Measurements from ENCODE around the gene ERF. TPM values are rescaled to one million over a fixed set of nuclear protein-coding genes. Genes with fewer than 3 reads are reported as not detected.

Gene ERF
- total and polyA plus RNA-seq, 2 of the 8 experiments (the other 6 are each of a cell fraction or from before 2014, with no cell fraction given) = 43.7 to 62.7 TPM

DNA sequence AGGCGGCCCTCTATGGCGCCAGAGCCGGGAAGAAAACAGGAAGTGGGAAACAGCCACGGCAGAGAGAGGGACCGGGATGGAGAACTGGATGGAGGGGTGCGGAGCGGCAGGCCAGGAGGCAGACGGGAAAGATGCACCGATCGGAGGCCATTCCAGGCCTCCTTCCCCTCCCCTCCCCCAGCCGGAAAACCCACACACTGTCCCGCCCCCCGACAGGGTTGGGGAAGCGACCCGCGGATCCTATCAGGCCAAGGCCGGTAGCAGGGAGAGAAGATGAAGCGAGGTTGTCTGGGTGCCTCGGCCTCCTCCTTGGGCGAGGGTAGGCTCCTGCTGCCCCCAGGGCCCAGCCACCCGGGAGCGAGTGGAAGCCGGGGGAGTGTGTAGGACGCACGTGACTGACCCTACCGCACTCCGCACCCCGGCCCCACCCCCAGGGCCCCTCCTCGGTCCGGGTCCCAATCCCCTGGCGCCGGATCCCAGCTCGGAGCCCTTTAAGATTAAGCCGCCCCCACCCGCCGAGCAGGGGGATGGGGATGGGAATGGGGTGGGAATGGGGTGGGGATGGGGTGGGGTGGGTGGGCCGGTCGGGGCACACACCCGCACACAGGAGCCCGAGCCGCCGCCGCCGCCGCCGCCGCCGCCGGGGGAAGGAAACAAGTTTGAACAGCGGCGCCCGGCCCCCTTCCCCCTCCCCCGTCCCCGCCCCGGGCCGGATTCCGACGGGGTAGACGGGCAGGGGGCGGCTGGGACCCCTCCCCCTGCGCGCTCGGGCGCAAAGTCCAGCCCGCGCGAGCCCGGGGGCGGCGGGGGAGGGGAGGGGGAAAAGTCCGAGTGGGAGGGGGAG, 1.5 kb downstream of the ERF start (continued):
- TF ChIP-seq CTBP2 (IDR thresholded peaks at IDR 0.05; ENCODE audit: borderline replicate concordance, insufficient read depth, insufficient read length, low read length) (no peak), JUND (IDR thresholded peaks at IDR 0.05; ENCODE audit: low read length) (no peak), RAD21 (IDR thresholded peaks at IDR 0.05 in 1 of 2, conservative IDR thresholded peaks at IDR 0.05 in 1 of 2; ENCODE audit: low read depth in 2 of 2, low read length in 2 of 2) (no peak), MAFK (IDR thresholded peaks at IDR 0.05; ENCODE audit: low read depth, low read length) (no peak), NRF1 (IDR thresholded peaks at IDR 0.05; ENCODE audit: low read depth, low read length) (no peak), RFX5 (IDR thresholded peaks at IDR 0.05; ENCODE audit: borderline replicate concordance, low read depth, low read length) (no peak), CHD2 (IDR thresholded peaks at IDR 0.05; ENCODE audit: low read length) (no peak), BCL11A (IDR thresholded peaks at IDR 0.05; ENCODE audit: low read depth in 2 of 2, low read length in 2 of 2) (no peak), NANOG (IDR thresholded peaks at IDR 0.05; ENCODE audit: insufficient read depth, low read depth, low read length, poor library complexity, severe bottlenecking) (no peak), KDM1A (IDR thresholded peaks at IDR 0.05; ENCODE audit: borderline replicate concordance, low read length) (no peak), TAF1 (IDR thresholded peaks at IDR 0.05; ENCODE audit: low read depth, low read length) (0 out of 2 replicates have a peak, but pooled peaks have one; percentile 54), RBBP5 (IDR thresholded peaks at IDR 0.05; ENCODE audit: borderline replicate concordance, low read depth, low read length) (peak; percentile 46; the same call in 1 of the 2 replicates), EP300 (IDR thresholded peaks at IDR 0.05; ENCODE audit: borderline replicate concordance in 1 of 2, low read depth in 2 of 2, low read length in 2 of 2) (no peak), POLR2AphosphoS5 (IDR thresholded peaks at IDR 0.05; ENCODE audit: low read depth, low read length) (peak; percentile 73), SUZ12 (IDR thresholded peaks at IDR 0.05; ENCODE audit: low read length) (no peak), YY1 (IDR thresholded peaks at IDR 0.05; ENCODE audit: low read depth, low read length) (no peak), CBX8 (IDR thresholded peaks at IDR 0.05; ENCODE audit: borderline replicate concordance, low read depth, low read length) (no peak)
- TF ChIP-seq, protein P1, sequence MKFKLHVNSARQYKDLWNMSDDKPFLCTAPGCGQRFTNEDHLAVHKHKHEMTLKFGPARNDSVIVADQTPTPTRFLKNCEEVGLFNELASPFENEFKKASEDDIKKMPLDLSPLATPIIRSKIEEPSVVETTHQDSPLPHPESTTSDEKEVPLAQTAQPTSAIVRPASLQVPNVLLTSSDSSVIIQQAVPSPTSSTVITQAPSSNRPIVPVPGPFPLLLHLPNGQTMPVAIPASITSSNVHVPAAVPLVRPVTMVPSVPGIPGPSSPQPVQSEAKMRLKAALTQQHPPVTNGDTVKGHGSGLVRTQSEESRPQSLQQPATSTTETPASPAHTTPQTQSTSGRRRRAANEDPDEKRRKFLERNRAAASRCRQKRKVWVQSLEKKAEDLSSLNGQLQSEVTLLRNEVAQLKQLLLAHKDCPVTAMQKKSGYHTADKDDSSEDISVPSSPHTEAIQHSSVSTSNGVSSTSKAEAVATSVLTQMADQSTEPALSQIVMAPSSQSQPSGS (IDR thresholded peaks at IDR 0.05; ENCODE audit: low read length) = no peak
